ENCODE measurements around the gene FAM204A.

The FAM204A gene

DNA sequence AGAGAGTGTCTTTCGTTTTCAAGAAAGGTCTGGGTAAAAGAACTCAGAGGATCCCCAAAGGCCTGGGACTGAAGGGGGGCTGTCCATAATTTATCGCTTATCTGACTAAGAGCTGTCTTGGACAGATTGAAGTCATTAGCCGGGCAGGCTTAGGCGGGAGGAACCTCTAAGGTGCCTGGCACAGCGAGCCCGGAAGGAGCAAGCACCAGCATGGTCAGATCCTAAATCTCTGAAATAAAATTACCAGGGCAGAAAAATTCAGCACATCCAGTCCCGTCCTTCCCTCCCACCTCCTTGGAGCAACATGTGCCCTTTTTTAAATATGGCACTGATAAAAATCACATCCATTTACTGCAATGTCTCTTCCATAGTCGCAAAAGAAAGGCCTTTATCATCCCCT, 86.8 kb downstream of the FAM204A start:
- Histone ChIP-seq H3K9me3 (ENCODE audit: control insufficient read depth in 1 of 2, low read length in 2 of 2) (no peaks in the 10 kb centered on the region), H3K4me1 (ENCODE audit: control insufficient read depth in 1 of 2, insufficient read depth in 2 of 2, low read length in 2 of 2) (no peaks in the 10 kb centered on the region), H3K4me3 (ENCODE audit: low read depth in 1 of 2, low read length in 2 of 2) (no peak overlapping the region), H3K36me3 (ENCODE audit: control insufficient read depth in 1 of 2, insufficient read depth in 2 of 2, low read length in 2 of 2) (no peaks in the 10 kb centered on the region), H3K27me3 (ENCODE audit: control insufficient read depth in 1 of 2, insufficient read depth in 2 of 2, low read length in 2 of 2) (peaks cover 6 to 9% of the 10 kb centered on the region in 2 donors), H3K27ac (ENCODE audit: low read depth, low read length) (no peak overlapping the region), H3K9ac (ENCODE audit: low read depth in 1 of 2, low read length in 2 of 2) (no peak overlapping the region)

DNA sequence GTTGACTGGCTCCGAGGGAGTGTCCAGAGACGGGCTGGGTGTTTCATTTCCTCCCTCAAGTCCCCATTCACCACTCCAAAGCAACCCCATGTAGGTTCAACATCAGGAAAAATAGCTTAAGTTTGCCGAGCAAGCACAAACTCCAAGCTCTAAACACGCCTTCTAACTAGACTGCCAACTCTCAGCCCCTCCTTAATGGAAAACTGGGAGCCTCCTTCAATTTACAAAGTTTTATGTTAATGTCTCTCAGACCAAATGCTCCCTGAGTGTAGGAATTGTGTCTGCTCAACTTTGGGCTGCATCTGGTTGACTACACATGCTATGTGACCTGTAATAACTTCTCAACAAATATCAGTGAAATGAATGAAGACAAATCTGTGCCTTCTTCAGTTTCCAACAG, 87.5 kb downstream of the FAM204A start:
- Histone ChIP-seq H3K27ac (ENCODE audit: low read depth, low read length) (no peak overlapping the region), H3K36me3 (ENCODE audit: control insufficient read depth in 1 of 2, insufficient read depth in 2 of 2, low read length in 2 of 2) (no peaks in the 10 kb centered on the region), H3K27me3 (ENCODE audit: control insufficient read depth in 1 of 2, insufficient read depth in 2 of 2, low read length in 2 of 2) (peaks cover 6 to 10% of the 10 kb centered on the region in 2 donors), H3K4me1 (ENCODE audit: control insufficient read depth in 1 of 2, insufficient read depth in 2 of 2, low read length in 2 of 2) (no peaks in the 10 kb centered on the region), H3K4me3 (ENCODE audit: low read depth in 1 of 2, low read length in 2 of 2) (no peak overlapping the region), H3K9me3 (ENCODE audit: control insufficient read depth in 1 of 2, low read length in 2 of 2) (no peaks in the 10 kb centered on the region), H3K9ac (ENCODE audit: low read depth in 1 of 2, low read length in 2 of 2) (no peak overlapping the region)

DNA sequence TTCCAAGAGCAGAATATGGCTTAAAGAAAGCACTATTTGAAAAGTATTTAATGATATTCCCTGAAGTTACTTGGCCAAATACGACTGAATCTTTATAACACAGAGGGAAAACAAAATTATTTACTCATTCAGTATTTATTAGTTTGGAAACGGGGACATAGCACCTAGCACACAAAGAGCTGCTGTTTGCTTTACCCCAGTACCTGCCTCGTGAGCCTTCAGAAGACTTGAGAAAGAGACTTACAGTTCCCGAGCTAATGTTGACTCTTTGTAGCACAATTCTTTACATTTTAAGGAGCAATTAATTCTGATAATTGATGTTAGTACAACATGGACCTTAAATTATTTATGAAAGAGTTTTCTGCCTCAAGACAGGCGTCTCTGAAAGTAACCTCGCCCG, 88.7 kb downstream of the FAM204A start:
- Histone ChIP-seq H3K27ac (ENCODE audit: low read depth, low read length) (no peak overlapping the region), H3K9me3 (ENCODE audit: control insufficient read depth in 1 of 2, low read length in 2 of 2) (no peaks in the 10 kb centered on the region), H3K36me3 (ENCODE audit: control insufficient read depth in 1 of 2, insufficient read depth in 2 of 2, low read length in 2 of 2) (no peaks in the 10 kb centered on the region), H3K27me3 (ENCODE audit: control insufficient read depth in 1 of 2, insufficient read depth in 2 of 2, low read length in 2 of 2) (peaks cover 6 to 17% of the 10 kb centered on the region in 2 donors), H3K4me3 (ENCODE audit: low read depth in 1 of 2, low read length in 2 of 2) (no peak overlapping the region), H3K4me1 (ENCODE audit: control insufficient read depth in 1 of 2, insufficient read depth in 2 of 2, low read length in 2 of 2) (no peaks in the 10 kb centered on the region), H3K9ac (ENCODE audit: low read depth in 1 of 2, low read length in 2 of 2) (no peak overlapping the region)

DNA sequence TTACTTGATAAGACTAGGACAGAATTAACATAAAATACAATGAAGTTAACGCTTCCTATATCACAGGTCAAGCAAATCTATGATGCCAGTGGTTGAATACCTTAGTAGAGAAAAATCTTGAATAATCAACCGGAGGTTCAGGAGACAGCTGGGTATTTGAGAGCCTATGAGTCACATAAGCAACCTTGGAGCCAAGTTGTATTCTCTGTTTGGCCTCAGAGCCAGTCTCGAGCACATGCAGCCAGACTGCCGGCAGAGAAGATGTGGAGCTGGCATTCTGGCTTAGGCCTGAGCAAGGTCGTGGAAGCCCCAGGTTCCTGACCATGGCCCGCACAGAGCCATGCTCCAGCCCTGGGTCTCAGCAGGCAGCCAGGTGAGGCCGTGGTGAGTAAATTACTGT, 90.3 kb downstream of the FAM204A start:
- H3K4me3 ChIP-seq (ENCODE audit: low read depth in 1 of 2, low read length in 2 of 2) = no peak overlapping the region
- H3K27ac ChIP-seq (ENCODE audit: low read depth, low read length) = no peak overlapping the region
- no peaks in the 10 kb centered on the region for H3K9me3 ChIP-seq (ENCODE audit: control insufficient read depth in 1 of 2, low read length in 2 of 2)
- peaks cover 16% of the 10 kb centered on the region in 2 donors for H3K27me3 ChIP-seq (ENCODE audit: control insufficient read depth in 1 of 2, insufficient read depth in 2 of 2, low read length in 2 of 2)
- no peaks in the 10 kb centered on the region for H3K36me3 ChIP-seq (ENCODE audit: control insufficient read depth in 1 of 2, insufficient read depth in 2 of 2, low read length in 2 of 2)
- no peaks in the 10 kb centered on the region for H3K4me1 ChIP-seq (ENCODE audit: control insufficient read depth in 1 of 2, insufficient read depth in 2 of 2, low read length in 2 of 2)
- H3K9ac ChIP-seq (ENCODE audit: low read depth in 1 of 2, low read length in 2 of 2) = no peak overlapping the region

DNA sequence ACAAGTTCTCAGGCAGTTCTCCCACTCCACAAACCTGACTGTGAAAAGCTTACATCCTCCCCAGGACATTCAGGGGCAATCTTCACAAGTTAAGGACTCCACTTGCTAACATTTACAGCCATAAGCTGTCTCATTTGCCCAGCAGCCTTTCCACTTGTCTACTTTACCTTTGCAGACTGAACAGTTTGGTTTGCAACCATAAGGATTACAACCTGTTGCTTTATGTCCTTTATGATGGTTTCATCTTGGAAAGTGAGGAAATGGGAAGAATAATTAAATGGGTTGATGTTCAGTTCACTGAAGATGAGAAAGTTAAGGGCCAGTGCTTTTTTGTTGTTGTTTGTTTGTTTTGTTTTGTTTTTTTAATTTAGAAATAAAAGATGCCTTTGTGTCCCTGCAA, 92.4 kb downstream of the FAM204A start:
- Histone ChIP-seq H3K27ac (ENCODE audit: low read depth, low read length) (no peak overlapping the region), H3K4me1 (ENCODE audit: control insufficient read depth in 1 of 2, insufficient read depth in 2 of 2, low read length in 2 of 2) (no peaks in the 10 kb centered on the region), H3K4me3 (ENCODE audit: low read depth in 1 of 2, low read length in 2 of 2) (no peak overlapping the region), H3K36me3 (ENCODE audit: control insufficient read depth in 1 of 2, insufficient read depth in 2 of 2, low read length in 2 of 2) (no peaks in the 10 kb centered on the region), H3K9ac (ENCODE audit: low read depth in 1 of 2, low read length in 2 of 2) (no peak overlapping the region), H3K27me3 (ENCODE audit: control insufficient read depth in 1 of 2, insufficient read depth in 2 of 2, low read length in 2 of 2) (peaks cover 33 to 34% of the 10 kb centered on the region in 2 donors), H3K9me3 (ENCODE audit: control insufficient read depth in 1 of 2, low read length in 2 of 2) (no peaks in the 10 kb centered on the region)
